ENCODE results near the gene MRPL46. TPM values are rescaled to one million over a fixed set of nuclear protein-coding genes. Genes with fewer than 3 reads are reported as not detected.

MRPL46 gene
- total RNA-seq, 1 experiment from 2014 or later: 44.2 TPM

DNA sequence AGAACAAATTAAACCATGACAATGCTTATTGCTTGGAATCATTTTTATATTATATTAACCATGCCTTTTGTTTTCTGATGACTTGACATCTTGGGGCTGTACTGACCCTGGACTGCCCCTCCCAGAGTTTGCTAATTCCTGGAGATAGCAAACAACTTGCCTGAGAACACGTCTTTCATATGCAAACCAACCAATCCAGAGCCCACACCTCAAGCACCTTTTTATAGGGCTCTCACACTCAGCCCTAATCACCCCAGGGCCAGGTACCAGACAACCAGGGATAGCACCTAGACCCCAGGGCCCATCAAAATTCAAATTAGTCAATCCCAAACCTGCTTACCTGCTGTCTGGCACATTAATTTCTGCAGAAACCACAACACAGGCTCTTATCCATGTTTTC, 37.3 kb upstream of the MRPL46 start:
- no TSS peak for BruUV-seq (replicated peaks)
- Histone ChIP-seq H3K27ac (ENCODE audit: low read depth, low read length, poor library complexity, severe bottlenecking) (no peak overlapping the region), H3K36me3 (ENCODE audit: insufficient read depth, low read length, poor library complexity, severe bottlenecking) (no peaks in the 10 kb centered on the region), H3K4me1 (ENCODE audit: insufficient read depth, low read length, poor library complexity, severe bottlenecking) (no peaks in the 10 kb centered on the region), H3K4me3 (ENCODE audit: low read depth, low read length, poor library complexity, severe bottlenecking) (no peak overlapping the region), H3K27me3 (replicated peaks; ENCODE audit: insufficient read depth, low read depth, low read length, poor library complexity) (no peaks in the 10 kb centered on the region), H3K9me3 (ENCODE audit: low read depth, low read length, poor library complexity, severe bottlenecking) (no peaks in the 10 kb centered on the region)
- ChIA-PET POLR2A (ENCODE audit: low non-redundant PET) (no interaction called here), CTCF (no interaction called here)
- TF ChIP-seq EZH2 (IDR thresholded peaks at IDR 0.05; ENCODE audit: borderline replicate concordance, low read depth, low read length, poor library complexity, severe bottlenecking): no peak
- TF ChIP-seq, protein P1, sequence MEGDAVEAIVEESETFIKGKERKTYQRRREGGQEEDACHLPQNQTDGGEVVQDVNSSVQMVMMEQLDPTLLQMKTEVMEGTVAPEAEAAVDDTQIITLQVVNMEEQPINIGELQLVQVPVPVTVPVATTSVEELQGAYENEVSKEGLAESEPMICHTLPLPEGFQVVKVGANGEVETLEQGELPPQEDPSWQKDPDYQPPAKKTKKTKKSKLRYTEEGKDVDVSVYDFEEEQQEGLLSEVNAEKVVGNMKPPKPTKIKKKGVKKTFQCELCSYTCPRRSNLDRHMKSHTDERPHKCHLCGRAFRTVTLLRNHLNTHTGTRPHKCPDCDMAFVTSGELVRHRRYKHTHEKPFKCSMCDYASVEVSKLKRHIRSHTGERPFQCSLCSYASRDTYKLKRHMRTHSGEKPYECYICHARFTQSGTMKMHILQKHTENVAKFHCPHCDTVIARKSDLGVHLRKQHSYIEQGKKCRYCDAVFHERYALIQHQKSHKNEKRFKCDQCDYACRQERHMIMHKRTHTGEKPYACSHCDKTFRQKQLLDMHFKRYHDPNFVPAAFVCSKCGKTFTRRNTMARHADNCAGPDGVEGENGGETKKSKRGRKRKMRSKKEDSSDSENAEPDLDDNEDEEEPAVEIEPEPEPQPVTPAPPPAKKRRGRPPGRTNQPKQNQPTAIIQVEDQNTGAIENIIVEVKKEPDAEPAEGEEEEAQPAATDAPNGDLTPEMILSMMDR (conservative IDR thresholded peaks at IDR 0.05; ENCODE audit: low read depth, low read length): no peak
- intact Hi-C loops (cut with micrococcal nuclease; ENCODE audit: unreplicated experiment): no loop called here
- DNase-seq (ENCODE audit: low spot score): no peak

DNA sequence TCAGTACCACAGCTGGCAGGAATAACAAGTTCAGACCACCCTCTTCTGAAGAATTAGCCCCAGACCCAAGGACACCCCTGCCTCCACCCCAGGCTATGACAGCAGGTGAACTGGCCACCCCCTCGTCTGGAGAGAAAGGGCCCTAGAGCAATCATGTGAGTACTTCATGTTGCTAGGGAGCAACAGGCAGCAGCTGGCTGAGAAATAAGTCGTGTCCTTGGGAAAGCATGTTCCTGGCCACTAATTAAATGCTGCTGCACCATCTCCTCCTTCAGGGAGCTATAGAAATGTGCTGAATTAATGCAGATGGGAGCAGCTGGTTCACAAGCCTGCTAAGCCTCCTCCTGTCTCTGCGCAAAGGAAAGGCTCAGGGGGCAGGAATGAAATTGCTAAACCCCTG, 31.8 kb upstream of the MRPL46 start:
- intact Hi-C loops (cut with micrococcal nuclease; ENCODE audit: unreplicated experiment): no loop called here
- CTCF ChIA-PET: no interaction called here
- no peak for DNase-seq (ENCODE audit: low spot score)
- no peak for TF ChIP-seq EZH2 (IDR thresholded peaks at IDR 0.05; ENCODE audit: borderline replicate concordance, low read depth, low read length, poor library complexity, severe bottlenecking)
- TF ChIP-seq, protein P1 (conservative IDR thresholded peaks at IDR 0.05; ENCODE audit: low read depth, low read length): no peak
- H3K4me1 ChIP-seq (ENCODE audit: insufficient read depth, low read length, poor library complexity, severe bottlenecking): no peaks in the 10 kb centered on the region
- H3K4me3 ChIP-seq (ENCODE audit: low read depth, low read length, poor library complexity, severe bottlenecking): no peak overlapping the region
- BruUV-seq (replicated peaks): no TSS peak
- POLR2A ChIA-PET (ENCODE audit: low non-redundant PET): no interaction called here
- no peaks in the 10 kb centered on the region for H3K27me3 ChIP-seq (replicated peaks; ENCODE audit: insufficient read depth, low read depth, low read length, poor library complexity)
- no peak overlapping the region for H3K27ac ChIP-seq (ENCODE audit: low read depth, low read length, poor library complexity, severe bottlenecking)
- no peaks in the 10 kb centered on the region for H3K9me3 ChIP-seq (ENCODE audit: low read depth, low read length, poor library complexity, severe bottlenecking)
- H3K36me3 ChIP-seq (ENCODE audit: insufficient read depth, low read length, poor library complexity, severe bottlenecking): no peaks in the 10 kb centered on the region

DNA sequence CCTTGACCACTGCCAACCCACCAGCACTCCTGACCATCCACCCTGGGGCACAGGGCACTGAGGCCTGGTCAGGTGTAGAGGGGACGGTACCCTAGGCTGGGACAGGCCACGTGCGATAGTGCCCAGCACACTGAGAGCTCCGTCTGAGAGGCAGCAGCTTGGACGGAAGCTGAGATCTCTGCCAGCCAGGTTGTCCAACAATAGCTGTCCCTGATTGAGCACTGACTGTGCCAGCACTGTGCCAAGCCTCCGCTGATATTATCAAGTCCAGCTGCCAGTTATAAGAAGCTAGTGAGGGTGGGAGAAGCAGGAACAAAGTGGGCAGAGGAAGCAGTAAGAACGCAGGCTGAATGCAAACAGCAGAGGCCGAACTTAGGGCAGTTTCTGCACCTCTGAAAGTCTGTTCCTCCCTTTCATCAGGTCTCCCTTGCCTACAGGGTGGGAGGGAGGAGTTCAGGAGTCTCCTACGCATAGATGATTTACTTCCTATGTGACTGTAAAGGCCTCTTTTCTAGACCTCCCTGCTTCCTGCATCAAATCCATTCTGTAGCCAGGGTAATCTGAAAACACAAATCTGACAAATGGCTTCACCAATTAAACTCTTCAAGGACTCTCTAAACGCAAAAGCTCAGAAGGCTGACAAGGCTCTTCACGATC, 30.0 kb upstream of the MRPL46 start:
- Histone ChIP-seq H3K9me3 (ENCODE audit: low read depth, low read length, poor library complexity, severe bottlenecking) (no peaks in the 10 kb centered on the region), H3K27me3 (replicated peaks; ENCODE audit: insufficient read depth, low read depth, low read length, poor library complexity) (no peaks in the 10 kb centered on the region), H3K4me1 (ENCODE audit: insufficient read depth, low read length, poor library complexity, severe bottlenecking) (no peaks in the 10 kb centered on the region), H3K4me3 (ENCODE audit: low read depth, low read length, poor library complexity, severe bottlenecking) (no peak overlapping the region), H3K27ac (ENCODE audit: low read depth, low read length, poor library complexity, severe bottlenecking) (no peak overlapping the region), H3K36me3 (ENCODE audit: insufficient read depth, low read length, poor library complexity, severe bottlenecking) (no peaks in the 10 kb centered on the region)
- BruUV-seq (replicated peaks): no TSS peak
- TF ChIP-seq EZH2 (IDR thresholded peaks at IDR 0.05; ENCODE audit: borderline replicate concordance, low read depth, low read length, poor library complexity, severe bottlenecking): no peak
- TF ChIP-seq, protein P1 (conservative IDR thresholded peaks at IDR 0.05; ENCODE audit: low read depth, low read length): no peak
- intact Hi-C loops (cut with micrococcal nuclease; ENCODE audit: unreplicated experiment): no loop called here
- POLR2A ChIA-PET (ENCODE audit: low non-redundant PET): no interaction called here
- CTCF ChIA-PET: no interaction called here
- DNase-seq (ENCODE audit: low spot score): no peak
